ENCODE results near the gene CUL2. TPM values are rescaled to one million over a fixed set of nuclear protein-coding genes. Genes with fewer than 3 reads are reported as not detected.
"Not testable (repeated sequence)": the region's sequence is repeated elsewhere in the genome, so short reads cannot be mapped to it uniquely, and the experiment has no call there.

CUL2 gene
- total RNA-seq, 2 experiments from 2014 or later = 30.1 to 32.4 TPM

GRCh38 chr10:34981844-34982243 lies 108.3 kb downstream of the CUL2 start:
- Mint-ChIP-seq H3K4me1 (ENCODE audit: low read depth) (no peaks in the 10 kb centered on the region), H3K9me3 (peaks cover 5% of the 10 kb centered on the region), H3K36me3 (ENCODE audit: low read depth) (no peaks in the 10 kb centered on the region), H3K27me3 (no peaks in the 10 kb centered on the region), H3K27ac (no peak overlapping the region), H3K4me3 (no peak overlapping the region)
- TF ChIP-seq CTCF (IDR thresholded peaks at IDR 0.05) = no peak
- peaks cover 15 to 22% of the 10 kb centered on the region in 2 experiments for H3K9me3 ChIP-seq (ENCODE audit: control insufficient read depth in 1 of 2, insufficient read depth in 1 of 2, low read length in 2 of 2)
- CTCF ChIA-PET = no interaction called here
- ATAC-seq (ENCODE audit: poor library complexity) (no peak), DNase-seq (no peak)
- H3K27me3 ChIP-seq (ENCODE audit: control insufficient read depth in 1 of 2, insufficient read depth in 2 of 2, low read length in 2 of 2) = no peaks in the 10 kb centered on the region
- H3K4me1 ChIP-seq (ENCODE audit: insufficient read depth, low read length) = no peaks in the 10 kb centered on the region
- POLR2A ChIA-PET = no interaction called here
- intact Hi-C loops (cut with DNase I, micrococcal nuclease) = no loop called here
- no peak overlapping the region for H3K27ac ChIP-seq (ENCODE audit: low read depth in 1 of 2, low read length in 2 of 2)
- no peak overlapping the region for H3K4me3 ChIP-seq (ENCODE audit: low read length)
- no peaks in the 10 kb centered on the region for H3K36me3 ChIP-seq (ENCODE audit: insufficient read depth, low read length)

DNA sequence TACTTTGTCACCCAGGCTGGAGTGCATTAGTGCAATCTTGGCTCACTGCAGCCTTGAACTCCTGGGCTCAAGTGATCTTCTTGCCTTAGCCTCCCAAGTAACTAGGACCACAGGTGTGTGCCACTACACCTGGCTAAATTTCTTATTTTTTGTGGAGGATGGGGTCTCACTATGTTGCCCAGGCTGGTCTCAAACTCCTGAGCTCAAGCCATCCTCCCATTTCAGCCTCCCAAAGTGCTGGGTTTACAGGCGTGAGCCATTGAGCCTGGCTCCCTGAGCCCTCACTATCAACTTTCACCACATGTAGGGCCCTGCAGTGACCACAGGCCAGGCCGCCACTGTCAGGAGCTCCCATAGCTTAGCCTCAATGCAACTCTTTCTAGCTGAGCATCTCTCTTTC lies 110.2 kb downstream of the CUL2 start:
- no peak for DNase-seq
- Histone ChIP-seq H3K27me3 (ENCODE audit: control insufficient read depth in 1 of 2, insufficient read depth in 2 of 2, low read length in 2 of 2) (no peaks in the 10 kb centered on the region), H3K27ac (ENCODE audit: low read depth in 1 of 2, low read length in 2 of 2) (no peak overlapping the region), H3K36me3 (ENCODE audit: insufficient read depth, low read length) (no peaks in the 10 kb centered on the region), H3K4me1 (ENCODE audit: insufficient read depth, low read length) (no peaks in the 10 kb centered on the region), H3K9me3 (ENCODE audit: control insufficient read depth in 1 of 2, insufficient read depth in 1 of 2, low read length in 2 of 2) (peaks cover 4 to 18% of the 10 kb centered on the region in 2 experiments), H3K4me3 (ENCODE audit: low read length) (no peak overlapping the region)
- no peak for ATAC-seq (ENCODE audit: poor library complexity)
- intact Hi-C loops (cut with DNase I, micrococcal nuclease) = no loop called here
- Mint-ChIP-seq H3K4me3 (no peak overlapping the region), H3K36me3 (ENCODE audit: low read depth) (no peaks in the 10 kb centered on the region), H3K27ac (no peak overlapping the region), H3K9me3 (peaks cover 5% of the 10 kb centered on the region), H3K27me3 (no peaks in the 10 kb centered on the region), H3K4me1 (ENCODE audit: low read depth) (no peaks in the 10 kb centered on the region)
- ChIA-PET POLR2A (no interaction called here), CTCF (no interaction called here)
- no peak for TF ChIP-seq CTCF (IDR thresholded peaks at IDR 0.05)

- Mint-ChIP-seq H3K27ac (no peak overlapping the region), H3K9me3 (peaks cover 5% of the 10 kb centered on the region)
Measured at GRCh38 chr10:34978080-34978479, 112.1 kb downstream of the CUL2 start.

GRCh38 chr10:34976380-34976910 lies 113.7 kb downstream of the CUL2 start:
- H3K27me3 ChIP-seq (ENCODE audit: control insufficient read depth in 1 of 2, insufficient read depth in 2 of 2, low read length in 2 of 2); H3K4me1 ChIP-seq (ENCODE audit: insufficient read depth, low read length); H3K9me3 Mint-ChIP-seq; H3K27me3 Mint-ChIP-seq; CTCF ChIA-PET; H3K27ac Mint-ChIP-seq; ATAC-seq (ENCODE audit: poor library complexity); H3K4me3 Mint-ChIP-seq; H3K4me1 Mint-ChIP-seq (ENCODE audit: low read depth); H3K27ac ChIP-seq (ENCODE audit: low read depth in 1 of 2, low read length in 2 of 2); intact Hi-C loops (cut with DNase I, micrococcal nuclease); H3K36me3 ChIP-seq (ENCODE audit: insufficient read depth, low read length); H3K36me3 Mint-ChIP-seq (ENCODE audit: low read depth); POLR2A ChIA-PET; DNase-seq; H3K4me3 ChIP-seq (ENCODE audit: low read length): not testable (repeated sequence)
- peaks cover 0 to 12% of the 10 kb centered on the region in 2 experiments for H3K9me3 ChIP-seq (ENCODE audit: control insufficient read depth in 1 of 2, insufficient read depth in 1 of 2, low read length in 2 of 2)

More at GRCh38 chr10:34978080-34978479, 112.1 kb downstream of the CUL2 start:
- no peak for ATAC-seq (ENCODE audit: poor library complexity)
- Mint-ChIP-seq H3K27me3 (no peaks in the 10 kb centered on the region), H3K4me1 (ENCODE audit: low read depth) (no peaks in the 10 kb centered on the region), H3K36me3 (ENCODE audit: low read depth) (no peaks in the 10 kb centered on the region), H3K4me3 (no peak overlapping the region)
- TF ChIP-seq CTCF (IDR thresholded peaks at IDR 0.05) = no peak
- ChIA-PET POLR2A (no interaction called here), CTCF (no interaction called here)
- intact Hi-C loops (cut with DNase I, micrococcal nuclease) = no loop called here
- Histone ChIP-seq H3K4me1 (ENCODE audit: insufficient read depth, low read length) (no peaks in the 10 kb centered on the region), H3K36me3 (ENCODE audit: insufficient read depth, low read length) (no peaks in the 10 kb centered on the region), H3K27ac (ENCODE audit: low read depth in 1 of 2, low read length in 2 of 2) (no peak overlapping the region), H3K4me3 (ENCODE audit: low read length) (no peak overlapping the region), H3K27me3 (ENCODE audit: control insufficient read depth in 1 of 2, insufficient read depth in 2 of 2, low read length in 2 of 2) (no peaks in the 10 kb centered on the region), H3K9me3 (ENCODE audit: control insufficient read depth in 1 of 2, insufficient read depth in 1 of 2, low read length in 2 of 2) (peaks cover 0 to 13% of the 10 kb centered on the region in 2 experiments)
- DNase-seq = no peak

DNA sequence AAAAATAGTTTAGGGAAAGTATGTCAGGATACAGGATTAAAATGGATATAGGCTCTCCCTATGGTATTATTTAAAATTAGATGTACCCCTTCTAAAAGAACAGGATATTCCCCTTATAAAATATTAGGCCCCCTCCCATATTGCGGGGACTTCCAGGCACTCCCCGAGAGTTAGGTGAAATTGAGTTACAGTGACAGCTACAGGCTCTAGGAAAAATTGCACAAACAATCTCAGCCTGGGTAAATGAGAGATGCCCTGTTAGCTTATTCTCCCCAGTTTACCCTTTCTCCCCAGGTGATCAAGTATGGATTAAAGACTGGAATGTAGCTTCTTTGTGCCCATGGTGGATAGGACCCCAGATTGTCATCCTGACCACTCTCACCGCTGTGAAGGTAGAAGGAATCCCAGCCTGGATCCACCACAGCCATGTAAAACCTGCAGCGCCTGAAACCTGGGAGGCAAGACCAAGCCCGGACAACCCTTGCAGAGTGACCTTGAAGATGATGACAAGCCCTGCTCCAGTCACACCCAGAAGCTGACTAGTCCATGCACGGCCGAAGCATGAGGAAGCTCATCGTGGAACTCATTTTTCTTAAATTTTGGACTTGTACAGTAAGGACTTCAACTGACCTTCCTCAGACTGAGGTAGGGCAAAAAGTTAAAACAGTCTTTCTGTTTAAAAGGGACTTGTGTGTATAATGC lies 115.6 kb downstream of the CUL2 start:
- peaks cover 0 to 12% of the 10 kb centered on the region in 2 experiments for H3K9me3 ChIP-seq (ENCODE audit: control insufficient read depth in 1 of 2, insufficient read depth in 1 of 2, low read length in 2 of 2)
- H3K4me1 Mint-ChIP-seq (ENCODE audit: low read depth); intact Hi-C loops (cut with DNase I, micrococcal nuclease); POLR2A ChIA-PET; H3K27ac Mint-ChIP-seq; H3K27me3 Mint-ChIP-seq; CTCF ChIA-PET; DNase-seq; H3K4me1 ChIP-seq (ENCODE audit: insufficient read depth, low read length); H3K36me3 Mint-ChIP-seq (ENCODE audit: low read depth); H3K4me3 ChIP-seq (ENCODE audit: low read length); H3K27me3 ChIP-seq (ENCODE audit: control insufficient read depth in 1 of 2, insufficient read depth in 2 of 2, low read length in 2 of 2); H3K4me3 Mint-ChIP-seq; ATAC-seq (ENCODE audit: poor library complexity); H3K36me3 ChIP-seq (ENCODE audit: insufficient read depth, low read length); H3K9me3 Mint-ChIP-seq; H3K27ac ChIP-seq (ENCODE audit: low read depth in 1 of 2, low read length in 2 of 2): not testable (repeated sequence)
